Ishikawa (cell line): ENCODE data around the gene LCMT1.

Source experiments
- CEBPB ChIP-seq: IDR thresholded peaks from 2 replicates; pipeline ENCODE4 v1.6.1; 2012
- CREB1 ChIP-seq: IDR thresholded peaks from 2 replicates; pipeline ENCODE4 v1.6.1; 2012; ENCODE audit warnings: low read depth
- EGR1 ChIP-seq: IDR thresholded peaks from 2 replicates; pipeline ENCODE4 v1.6.1; 2012
- EP300 ChIP-seq: IDR thresholded peaks from 2 replicates; pipeline ENCODE4 v1.6.1; 2012; ENCODE audit warnings: borderline replicate concordance
- FOXM1 ChIP-seq: IDR thresholded peaks from 2 replicates; pipeline ENCODE4 v1.6.1; 2012; ENCODE audit warnings: low read depth, borderline replicate concordance
- MAX ChIP-seq: IDR thresholded peaks from 2 replicates; pipeline ENCODE4 v1.6.1; 2012
- NFIC ChIP-seq: IDR thresholded peaks from 2 replicates; pipeline ENCODE4 v1.6.1; 2012
- RAD21 ChIP-seq: IDR thresholded peaks from 2 replicates; pipeline ENCODE4 v1.6.1; 2012; ENCODE audit warnings: low read depth
- TAF1 ChIP-seq: IDR thresholded peaks from 2 replicates; pipeline ENCODE4 v1.6.1; 2012; ENCODE audit warnings: low read depth, mild to moderate bottlenecking
- TCF12 ChIP-seq: IDR thresholded peaks from 2 replicates; pipeline ENCODE4 v1.6.1; 2012; ENCODE audit warnings: low read depth
- TEAD4 ChIP-seq: IDR thresholded peaks from 2 replicates; pipeline ENCODE4 v1.6.1; 2012
- USF1 ChIP-seq: IDR thresholded peaks from 2 replicates; pipeline ENCODE4 v1.6.1; 2012
- YY1 ChIP-seq: IDR thresholded peaks from 2 replicates; pipeline ENCODE4 v1.6.1; 2012; ENCODE audit warnings: low read depth
- ZBTB7A ChIP-seq: IDR thresholded peaks from 2 replicates; pipeline ENCODE4 v1.6.1; 2012; ENCODE audit warnings: low read depth
- TF ChIP-seq, protein P1 (sequence below): IDR thresholded peaks from 2 replicates; pipeline ENCODE4 v1.6.1; 2012; ENCODE audit warnings: low read depth, mild to moderate bottlenecking

The LCMT1 gene

GRCh38 chr16:25184771-25185170 is 73.2 kb downstream of the LCMT1 start:
- TF ChIP-seq, protein P1, sequence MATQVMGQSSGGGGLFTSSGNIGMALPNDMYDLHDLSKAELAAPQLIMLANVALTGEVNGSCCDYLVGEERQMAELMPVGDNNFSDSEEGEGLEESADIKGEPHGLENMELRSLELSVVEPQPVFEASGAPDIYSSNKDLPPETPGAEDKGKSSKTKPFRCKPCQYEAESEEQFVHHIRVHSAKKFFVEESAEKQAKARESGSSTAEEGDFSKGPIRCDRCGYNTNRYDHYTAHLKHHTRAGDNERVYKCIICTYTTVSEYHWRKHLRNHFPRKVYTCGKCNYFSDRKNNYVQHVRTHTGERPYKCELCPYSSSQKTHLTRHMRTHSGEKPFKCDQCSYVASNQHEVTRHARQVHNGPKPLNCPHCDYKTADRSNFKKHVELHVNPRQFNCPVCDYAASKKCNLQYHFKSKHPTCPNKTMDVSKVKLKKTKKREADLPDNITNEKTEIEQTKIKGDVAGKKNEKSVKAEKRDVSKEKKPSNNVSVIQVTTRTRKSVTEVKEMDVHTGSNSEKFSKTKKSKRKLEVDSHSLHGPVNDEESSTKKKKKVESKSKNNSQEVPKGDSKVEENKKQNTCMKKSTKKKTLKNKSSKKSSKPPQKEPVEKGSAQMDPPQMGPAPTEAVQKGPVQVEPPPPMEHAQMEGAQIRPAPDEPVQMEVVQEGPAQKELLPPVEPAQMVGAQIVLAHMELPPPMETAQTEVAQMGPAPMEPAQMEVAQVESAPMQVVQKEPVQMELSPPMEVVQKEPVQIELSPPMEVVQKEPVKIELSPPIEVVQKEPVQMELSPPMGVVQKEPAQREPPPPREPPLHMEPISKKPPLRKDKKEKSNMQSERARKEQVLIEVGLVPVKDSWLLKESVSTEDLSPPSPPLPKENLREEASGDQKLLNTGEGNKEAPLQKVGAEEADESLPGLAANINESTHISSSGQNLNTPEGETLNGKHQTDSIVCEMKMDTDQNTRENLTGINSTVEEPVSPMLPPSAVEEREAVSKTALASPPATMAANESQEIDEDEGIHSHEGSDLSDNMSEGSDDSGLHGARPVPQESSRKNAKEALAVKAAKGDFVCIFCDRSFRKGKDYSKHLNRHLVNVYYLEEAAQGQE: no peak
- TF ChIP-seq TCF12: no peak
- TF ChIP-seq CEBPB: no peak
- no peak for TF ChIP-seq CREB1
- no peak for TF ChIP-seq ZBTB7A
- no peak for TF ChIP-seq EGR1
- TF ChIP-seq TAF1: no peak
- TF ChIP-seq NFIC: no peak
- TF ChIP-seq USF1: no peak

DNA sequence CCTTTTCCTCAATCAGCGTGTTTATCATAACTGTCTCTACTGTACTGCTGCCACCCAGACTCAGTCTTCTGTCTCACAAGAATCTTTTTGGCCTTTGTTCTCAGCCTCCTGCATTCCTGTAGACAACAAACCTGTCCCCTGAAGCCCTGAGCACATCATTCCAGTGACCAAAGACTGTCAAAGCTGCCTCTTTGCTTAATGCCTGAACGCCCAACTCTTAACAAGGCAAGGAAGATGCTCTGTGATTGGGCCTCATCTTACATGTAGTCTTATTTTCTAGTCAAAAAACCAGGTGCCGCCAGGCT is 75.9 kb downstream of the LCMT1 start:
- TF ChIP-seq, protein P1: no peak
- no peak for TF ChIP-seq TEAD4
- no peak for TF ChIP-seq FOXM1
- TF ChIP-seq CREB1: no peak

DNA sequence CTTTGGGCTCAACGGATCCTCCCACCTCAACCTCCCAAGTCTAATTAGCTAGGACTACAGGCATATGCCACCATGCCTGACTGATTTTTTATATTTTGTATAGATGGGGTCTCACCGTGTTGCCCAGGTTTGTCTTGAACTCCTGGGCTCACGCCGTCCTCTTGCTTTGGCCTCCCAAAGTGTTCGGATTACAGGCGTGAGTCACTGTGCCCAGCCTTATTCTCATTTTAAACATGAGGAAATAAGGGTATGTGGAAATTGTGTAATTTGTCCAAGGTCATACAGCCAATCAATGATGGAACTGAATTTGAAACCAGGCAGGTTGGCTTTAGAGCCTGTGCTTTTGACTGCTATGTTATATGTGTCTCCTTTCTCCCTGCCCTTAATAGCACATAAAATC is 77.8 kb downstream of the LCMT1 start:
- TF ChIP-seq CEBPB (no peak), TEAD4 (no peak), EP300 (no peak), NFIC (no peak), MAX (no peak), ZBTB7A (no peak), RAD21 (no peak), EGR1 (no peak), CREB1 (no peak), FOXM1 (no peak), USF1 (no peak), YY1 (no peak), TAF1 (no peak), TCF12 (no peak)
- TF ChIP-seq, protein P1: no peak

GRCh38 chr16:25192096-25192495 is 80.6 kb downstream of the LCMT1 start:
- TF ChIP-seq CREB1 (no peak), USF1 (no peak), FOXM1 (no peak), RAD21 (no peak), EP300 (no peak), CEBPB (no peak), TCF12 (no peak), NFIC (no peak), TAF1 (no peak), ZBTB7A (no peak), YY1 (no peak), MAX (no peak), EGR1 (no peak), TEAD4 (no peak)
- TF ChIP-seq, protein P1: no peak
